AG09309 (cell line): Measurements from ENCODE around the gene RBMS3.

Experiments
- DNase-seq: peaks from one replicate; pipeline ENCODE4 v3.0.0-alpha.2; 2010; ENCODE audit warnings: low read depth
- H3K4me3 ChIP-seq: 2 replicates; pipeline ENCODE4 v1.5.1; 2011; ENCODE audit warnings: mild to moderate bottlenecking, low read depth, low read length, moderate library complexity; ENCODE audit not compliant: control insufficient read depth
- CTCF ChIP-seq: IDR thresholded peaks from 2 replicates; pipeline ENCODE4 v1.5.1; 2011; ENCODE audit warnings: mild to moderate bottlenecking, low read depth, low read length, inconsistent platforms; ENCODE audit not compliant: insufficient read depth, control insufficient read depth; ENCODE audit errors: missing control alignments

The RBMS3 gene

DNA sequence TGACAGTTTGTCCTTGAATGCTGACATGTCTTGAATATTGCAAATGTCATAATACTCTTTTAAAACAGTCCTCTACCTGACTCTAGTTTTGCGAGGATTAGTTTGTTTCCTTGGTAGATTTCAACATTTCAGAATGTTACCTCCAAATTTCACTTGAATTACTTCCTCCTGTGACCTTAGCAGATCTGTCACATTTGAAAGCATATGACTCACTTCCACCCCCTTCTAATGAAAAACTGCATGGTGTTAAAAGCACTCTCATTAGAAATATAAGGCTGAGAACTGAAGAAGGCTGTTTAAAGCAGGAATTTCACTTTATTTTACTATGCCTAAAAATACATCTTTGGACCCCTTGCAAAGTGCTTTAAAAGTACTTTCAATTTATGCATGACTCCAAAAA lies 726.8 kb downstream of the RBMS3 start:
- H3K4me3 ChIP-seq, result no peak overlapping the region
- no peak for DNase-seq
- TF ChIP-seq CTCF, result no peak

DNA sequence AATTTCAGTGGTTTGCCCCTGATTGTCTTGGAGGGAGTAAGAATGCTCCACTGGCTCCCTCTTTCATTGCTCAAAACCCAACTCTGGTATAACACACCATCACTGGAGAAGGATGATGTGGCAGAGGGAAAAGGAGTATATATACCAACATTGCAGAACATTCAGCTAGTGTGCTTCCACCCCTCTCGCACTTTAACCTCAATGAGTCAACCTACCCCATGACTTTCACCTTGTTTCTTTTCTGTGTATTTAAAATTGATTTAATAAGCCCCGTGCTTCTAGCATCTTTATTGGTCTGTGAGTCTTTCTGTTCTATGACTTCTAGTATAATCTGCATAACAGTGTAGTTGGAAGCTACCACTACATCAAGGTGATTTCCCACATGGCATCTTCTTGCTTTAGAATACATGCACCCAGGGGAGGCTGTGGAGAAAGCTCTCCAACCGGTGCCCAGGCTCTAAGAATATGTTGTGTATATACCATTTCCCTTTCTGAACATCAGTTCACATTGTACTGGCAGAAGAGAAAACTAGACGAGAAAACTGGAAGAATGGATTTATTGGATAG lies 730.4 kb downstream of the RBMS3 start:
- no peak for TF ChIP-seq CTCF
- no peak for DNase-seq
- H3K4me3 ChIP-seq, result no peak overlapping the region

GRCh38 chr3:30012941-30013543 lies 732.2 kb downstream of the RBMS3 start:
- DNase-seq, result peak; percentile 42
- H3K4me3 ChIP-seq, result no peak overlapping the region
- peak; percentile 67 for TF ChIP-seq CTCF

- no peak for DNase-seq
- TF ChIP-seq CTCF, result no peak
- no peak overlapping the region for H3K4me3 ChIP-seq
Measured at GRCh38 chr3:30017901-30018300, 737.0 kb downstream of the RBMS3 start.

GRCh38 chr3:30020380-30020779 lies 739.5 kb downstream of the RBMS3 start:
- TF ChIP-seq CTCF, result no peak
- DNase-seq, result no peak
- H3K4me3 ChIP-seq, result no peak overlapping the region

GRCh38 chr3:30024466-30024865 lies 743.6 kb downstream of the RBMS3 start:
- no peak overlapping the region for H3K4me3 ChIP-seq
- no peak for TF ChIP-seq CTCF
- no peak for DNase-seq

DNA sequence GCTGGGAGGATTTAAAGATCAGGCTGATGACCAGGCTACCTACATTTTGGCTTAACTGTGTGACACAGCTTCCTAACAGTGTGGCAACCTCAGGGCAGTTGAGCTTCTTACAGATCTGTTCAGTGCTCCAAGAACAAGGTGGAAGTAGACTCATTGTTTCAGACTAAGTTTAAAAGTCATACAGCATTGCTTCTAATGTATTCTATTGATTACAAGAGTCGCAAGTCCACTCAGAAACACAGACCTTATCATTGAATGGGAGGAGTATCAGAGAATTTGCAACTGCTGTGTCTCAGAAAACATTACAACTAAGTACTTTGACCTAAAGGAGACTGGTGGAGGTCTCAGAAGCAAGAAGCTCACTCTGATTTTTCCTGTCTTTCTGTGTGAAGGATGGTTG lies 746.0 kb downstream of the RBMS3 start:
- DNase-seq, result no peak
- no peak for TF ChIP-seq CTCF
- H3K4me3 ChIP-seq, result no peak overlapping the region
